Fibroblast of pulmonary artery (primary cell): ENCODE measurements around the gene AKIP1.
"Not testable (repeated sequence)": the region's sequence is repeated elsewhere in the genome, so short reads cannot be mapped to it uniquely, and the experiment has no call there.

Source experiments
- DNase-seq: peaks from one replicate; pipeline ENCODE4 v3.0.0-alpha.2; 2010; ENCODE audit warnings: low read depth
- H3K4me3 ChIP-seq: replicated peaks from 2 replicates; pipeline ENCODE4 v1.5.1; 2011; ENCODE audit warnings: low read depth, mild to moderate bottlenecking, control low read depth, low read length, moderate library complexity
- CTCF ChIP-seq: IDR thresholded peaks from 2 replicates; pipeline ENCODE4 v1.5.1; 2011; ENCODE audit warnings: mild to moderate bottlenecking, control low read depth, low read length, inconsistent platforms; ENCODE audit errors: missing control alignments

AKIP1 gene

DNA sequence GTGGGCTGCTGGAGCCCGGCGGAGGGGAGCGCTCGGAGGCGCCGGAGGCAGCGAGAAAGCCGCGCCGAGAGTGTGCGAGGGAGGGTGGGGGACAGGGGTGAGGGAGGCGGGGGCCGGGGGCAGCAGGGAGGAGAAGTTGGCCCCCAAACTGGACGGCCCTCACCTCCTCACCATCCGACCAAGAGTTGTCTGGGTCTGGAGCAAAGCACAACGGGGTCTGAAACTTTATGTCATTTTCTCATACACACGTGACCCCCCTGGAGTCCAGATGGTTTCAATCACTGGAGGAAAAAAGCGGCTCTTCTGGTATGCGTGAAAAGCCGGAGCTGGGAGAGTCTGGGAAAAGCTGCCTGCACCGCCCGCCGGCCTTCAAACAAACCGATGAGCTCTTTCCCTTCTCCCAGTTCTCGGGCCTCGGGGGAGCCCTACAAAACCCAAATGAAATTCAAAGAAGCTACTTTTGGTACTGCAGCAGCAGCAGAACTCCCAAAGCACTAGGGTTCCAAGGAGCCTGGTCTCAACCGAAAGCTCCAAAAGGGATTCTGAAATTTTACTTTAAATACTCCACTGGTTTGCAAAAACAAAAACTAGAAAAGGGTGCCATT lies 39.7 kb upstream of the AKIP1 start:
- peak overlapping the region; percentile 72 for H3K4me3 ChIP-seq
- peak; percentile 95 for DNase-seq
- no peak for TF ChIP-seq CTCF

GRCh38 chr11:8871962-8872361 lies 39.0 kb upstream of the AKIP1 start:
- no peak for TF ChIP-seq CTCF
- DNase-seq = no peak
- no peak overlapping the region for H3K4me3 ChIP-seq

DNA sequence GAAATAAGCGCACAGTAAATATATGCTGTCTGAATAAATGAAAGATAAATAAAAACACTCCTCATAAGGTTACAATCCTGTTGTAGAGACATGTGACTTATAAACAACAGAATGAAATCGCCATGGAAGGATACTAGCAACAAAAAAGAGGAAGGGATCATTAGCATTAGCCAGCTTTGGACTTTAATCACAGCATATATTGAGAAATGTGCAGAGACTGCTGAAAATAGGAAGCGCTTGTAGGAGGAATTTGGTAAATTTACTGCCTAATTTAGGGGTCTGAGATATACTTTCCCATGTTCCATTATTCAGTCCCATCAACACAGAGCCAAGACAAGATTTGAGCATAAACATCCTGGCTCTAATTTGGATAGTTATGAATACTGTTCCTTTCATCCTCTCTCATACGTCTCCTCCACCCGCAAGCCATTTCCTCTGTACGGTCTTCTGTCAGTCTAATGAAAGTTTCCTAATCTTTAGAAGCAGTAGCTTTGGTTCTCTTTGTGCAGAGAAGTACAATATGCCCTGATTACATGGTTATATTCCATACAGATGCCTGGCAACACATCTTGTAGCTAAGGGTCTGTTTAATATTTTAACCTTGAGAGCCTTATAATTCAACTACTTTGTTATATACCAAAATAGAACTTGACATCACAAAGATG lies 37.1 kb upstream of the AKIP1 start:
- TF ChIP-seq CTCF = no peak
- H3K4me3 ChIP-seq = no peak overlapping the region
- no peak for DNase-seq

- no peak for DNase-seq
- TF ChIP-seq CTCF = no peak
- no peak overlapping the region for H3K4me3 ChIP-seq
Measured at GRCh38 chr11:8878771-8879170, 32.2 kb upstream of the AKIP1 start.

DNA sequence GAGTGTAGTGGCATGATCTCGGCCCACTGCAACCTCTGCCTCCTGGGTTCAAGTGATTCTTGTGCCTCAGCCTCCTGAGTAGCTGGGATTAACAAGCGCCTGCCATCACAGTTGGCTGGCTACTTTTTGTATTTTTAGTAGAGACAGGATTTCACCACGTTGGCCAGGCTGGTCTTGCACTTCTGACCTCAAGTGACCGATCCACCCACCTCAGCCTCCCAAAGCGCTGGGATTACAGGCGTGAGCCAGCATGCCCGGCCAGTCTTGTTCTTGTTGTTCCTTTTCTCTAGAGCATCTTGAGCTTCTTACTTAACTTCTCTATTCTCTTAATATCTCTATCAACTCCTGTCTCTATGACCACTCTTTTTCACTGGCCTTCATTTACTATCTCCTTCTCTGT lies 29.4 kb upstream of the AKIP1 start:
- not testable (repeated sequence) for DNase-seq, H3K4me3 ChIP-seq

DNA sequence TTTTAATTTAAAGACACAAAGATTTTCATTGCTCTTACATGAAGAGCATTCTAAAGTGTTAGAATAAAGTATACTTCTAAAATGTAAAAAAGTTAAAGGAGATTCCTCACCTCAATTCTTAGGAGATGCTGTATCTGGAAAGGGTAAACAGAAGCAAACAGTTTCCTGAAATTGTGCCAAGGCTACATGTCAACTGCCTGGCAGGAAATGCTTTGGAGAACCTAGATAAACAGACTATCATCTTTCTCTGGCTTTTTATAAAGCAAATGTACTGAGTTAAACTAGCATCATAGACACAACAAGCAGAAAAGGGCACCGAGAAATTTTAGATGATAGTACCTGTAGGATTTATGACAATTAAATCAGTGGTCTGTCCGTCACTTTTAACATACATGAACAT lies 24.7 kb upstream of the AKIP1 start:
- TF ChIP-seq CTCF = no peak
- DNase-seq = no peak
- H3K4me3 ChIP-seq = no peak overlapping the region

- not testable (repeated sequence) for H3K4me3 ChIP-seq, DNase-seq
Measured at GRCh38 chr11:8891185-8891584, 19.8 kb upstream of the AKIP1 start.

- H3K4me3 ChIP-seq = no peak overlapping the region
- TF ChIP-seq CTCF = no peak
- DNase-seq = no peak
Measured at GRCh38 chr11:8899119-8899753, 11.8 kb upstream of the AKIP1 start.
